Fibroblast of pulmonary artery (primary cell): ENCODE measurements around the gene DOHH.

ENCODE experiments used
- DNase-seq: peaks from one replicate; pipeline ENCODE4 v3.0.0-alpha.2; 2010; ENCODE audit warnings: low read depth
- H3K4me3 ChIP-seq: replicated peaks from 2 replicates; pipeline ENCODE4 v1.5.1; 2011; ENCODE audit warnings: low read depth, mild to moderate bottlenecking, control low read depth, low read length, moderate library complexity
- TF ChIP-seq, protein P1 (sequence below): IDR thresholded peaks from 2 replicates; pipeline ENCODE4 v1.5.1; 2011; ENCODE audit warnings: mild to moderate bottlenecking, control low read depth, low read length, inconsistent platforms; ENCODE audit errors: missing control alignments

Gene DOHH

DNA sequence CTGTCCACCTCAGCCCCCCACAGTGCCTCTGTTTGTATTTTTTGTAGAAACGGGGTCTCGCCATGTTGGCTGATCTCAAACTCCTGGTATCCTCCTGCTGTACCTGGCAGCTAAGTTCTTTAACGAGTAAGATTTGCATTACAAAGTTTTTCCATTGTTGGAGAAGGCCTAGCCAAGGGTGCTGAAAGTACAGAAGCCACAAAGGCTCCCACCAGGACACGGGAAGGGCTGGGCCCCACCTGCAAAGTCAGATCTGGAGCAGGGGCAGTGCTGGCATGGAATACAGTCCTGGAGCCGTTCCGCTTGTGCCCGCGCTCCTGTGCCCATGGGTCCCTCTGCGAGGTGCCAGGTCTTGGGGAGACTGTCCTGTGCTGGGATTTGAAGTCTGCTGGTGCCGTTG is 17.8 kb upstream of the DOHH start:
- TF ChIP-seq, protein P1, sequence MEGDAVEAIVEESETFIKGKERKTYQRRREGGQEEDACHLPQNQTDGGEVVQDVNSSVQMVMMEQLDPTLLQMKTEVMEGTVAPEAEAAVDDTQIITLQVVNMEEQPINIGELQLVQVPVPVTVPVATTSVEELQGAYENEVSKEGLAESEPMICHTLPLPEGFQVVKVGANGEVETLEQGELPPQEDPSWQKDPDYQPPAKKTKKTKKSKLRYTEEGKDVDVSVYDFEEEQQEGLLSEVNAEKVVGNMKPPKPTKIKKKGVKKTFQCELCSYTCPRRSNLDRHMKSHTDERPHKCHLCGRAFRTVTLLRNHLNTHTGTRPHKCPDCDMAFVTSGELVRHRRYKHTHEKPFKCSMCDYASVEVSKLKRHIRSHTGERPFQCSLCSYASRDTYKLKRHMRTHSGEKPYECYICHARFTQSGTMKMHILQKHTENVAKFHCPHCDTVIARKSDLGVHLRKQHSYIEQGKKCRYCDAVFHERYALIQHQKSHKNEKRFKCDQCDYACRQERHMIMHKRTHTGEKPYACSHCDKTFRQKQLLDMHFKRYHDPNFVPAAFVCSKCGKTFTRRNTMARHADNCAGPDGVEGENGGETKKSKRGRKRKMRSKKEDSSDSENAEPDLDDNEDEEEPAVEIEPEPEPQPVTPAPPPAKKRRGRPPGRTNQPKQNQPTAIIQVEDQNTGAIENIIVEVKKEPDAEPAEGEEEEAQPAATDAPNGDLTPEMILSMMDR, result no peak
- DNase-seq, result no peak
- H3K4me3 ChIP-seq, result no peak overlapping the region

DNA sequence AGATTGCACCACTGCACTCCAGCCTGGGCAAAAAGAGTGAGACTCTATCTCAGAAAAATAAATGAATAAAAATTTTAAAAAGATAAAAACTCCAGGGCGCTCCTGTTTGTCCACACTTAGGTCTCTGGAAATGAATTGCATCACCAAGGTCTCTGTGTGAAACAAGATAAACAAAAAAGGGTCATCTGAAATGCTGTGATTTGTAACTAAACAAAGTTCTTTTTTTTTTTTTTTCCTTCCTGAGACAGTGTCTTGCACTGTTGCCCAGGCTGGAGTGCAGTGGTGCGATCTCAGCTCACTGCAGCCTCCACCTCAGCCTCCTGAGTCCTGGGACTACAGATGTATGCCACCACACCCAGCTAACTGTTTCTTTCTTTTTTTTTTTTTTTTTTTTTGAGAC is 17.2 kb upstream of the DOHH start:
- no peak for DNase-seq
- no peak overlapping the region for H3K4me3 ChIP-seq
- TF ChIP-seq, protein P1, result no peak

GRCh38 chr19:3516675-3517207 is 16.3 kb upstream of the DOHH start:
- no peak for DNase-seq
- no peak overlapping the region for H3K4me3 ChIP-seq
- TF ChIP-seq, protein P1, result no peak

GRCh38 chr19:3515891-3516422 is 15.5 kb upstream of the DOHH start:
- TF ChIP-seq, protein P1, result no peak
- DNase-seq, result peak; percentile 22
- no peak overlapping the region for H3K4me3 ChIP-seq

GRCh38 chr19:3514930-3515329 is 14.5 kb upstream of the DOHH start:
- H3K4me3 ChIP-seq, result no peak overlapping the region
- TF ChIP-seq, protein P1, result no peak
- DNase-seq, result no peak

DNA sequence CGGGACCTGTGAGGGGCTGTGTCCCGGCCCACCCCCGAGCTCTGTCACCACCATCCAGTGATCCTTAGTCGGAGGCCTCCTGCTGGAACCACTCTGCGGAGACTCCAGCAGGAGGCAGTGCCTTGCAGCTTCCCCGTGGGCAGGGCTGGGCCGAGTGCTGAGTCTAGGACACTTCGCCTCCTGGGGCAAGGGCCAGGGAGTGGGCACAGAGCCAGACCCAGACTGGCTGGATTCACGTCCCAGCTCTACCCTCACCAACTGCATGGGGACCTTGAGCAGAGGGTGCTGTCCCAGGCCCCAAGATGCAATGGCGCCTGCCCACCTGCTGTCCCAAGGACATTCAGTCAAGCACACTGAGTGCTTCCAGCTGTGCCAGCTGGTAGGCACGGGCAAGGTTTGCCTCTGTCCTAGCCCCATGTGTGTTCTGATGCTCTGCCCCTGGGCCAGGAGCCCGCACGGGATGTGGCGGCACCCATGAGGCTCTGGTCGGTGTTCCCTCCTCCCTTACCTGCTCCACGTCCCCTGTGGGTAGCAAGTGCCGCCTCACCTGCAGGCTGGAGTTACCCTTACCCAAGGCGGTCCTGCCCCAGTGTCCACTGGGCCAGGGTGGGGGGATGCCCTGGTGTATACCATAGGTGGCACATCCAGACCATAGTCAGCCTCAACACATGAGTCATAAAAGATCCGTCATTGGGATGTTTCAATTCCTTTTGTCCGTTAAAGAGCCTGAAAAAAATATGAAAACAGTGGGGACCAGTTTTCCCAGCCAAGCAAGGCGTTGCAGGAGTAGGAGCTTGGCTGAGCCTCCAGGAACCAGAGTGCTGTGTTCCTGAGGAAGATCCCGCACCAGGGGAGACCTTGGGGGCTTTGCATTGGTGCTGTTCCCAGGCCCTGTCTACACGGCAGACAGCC is 13.0 kb upstream of the DOHH start:
- DNase-seq, result no peak
- no peak overlapping the region for H3K4me3 ChIP-seq
- TF ChIP-seq, protein P1, result no peak
